HL-60/S4 treated with phorbol 12-myristate 13-acetate at 8.2 ng/mL for 4 days and 3 days (cell line): Measurements from ENCODE around the gene SOCS4.
"Not testable (repeated sequence)": the region's sequence is repeated elsewhere in the genome, so short reads cannot be mapped to it uniquely, and the experiment has no call there.

Source experiments
- in situ Hi-C: fragments of 300-500 bp; cut with MboI; formaldehyde crosslinking; loops from 2 replicates; pipeline ENCODE4 v1.15.0; 2022; ENCODE audit warnings: low sequenced_read_pairs

Gene SOCS4

GRCh38 chr14:55051423-55052268 lies 24.6 kb downstream of the SOCS4 start, which contains the start of gene MAPK1IP1L:
Gene MAPK1IP1L (plus strand): TSS chr14:55051647. CDS start chr14:55061684, 10,037 bp downstream.
- in situ Hi-C loops, result no loop called here

DNA sequence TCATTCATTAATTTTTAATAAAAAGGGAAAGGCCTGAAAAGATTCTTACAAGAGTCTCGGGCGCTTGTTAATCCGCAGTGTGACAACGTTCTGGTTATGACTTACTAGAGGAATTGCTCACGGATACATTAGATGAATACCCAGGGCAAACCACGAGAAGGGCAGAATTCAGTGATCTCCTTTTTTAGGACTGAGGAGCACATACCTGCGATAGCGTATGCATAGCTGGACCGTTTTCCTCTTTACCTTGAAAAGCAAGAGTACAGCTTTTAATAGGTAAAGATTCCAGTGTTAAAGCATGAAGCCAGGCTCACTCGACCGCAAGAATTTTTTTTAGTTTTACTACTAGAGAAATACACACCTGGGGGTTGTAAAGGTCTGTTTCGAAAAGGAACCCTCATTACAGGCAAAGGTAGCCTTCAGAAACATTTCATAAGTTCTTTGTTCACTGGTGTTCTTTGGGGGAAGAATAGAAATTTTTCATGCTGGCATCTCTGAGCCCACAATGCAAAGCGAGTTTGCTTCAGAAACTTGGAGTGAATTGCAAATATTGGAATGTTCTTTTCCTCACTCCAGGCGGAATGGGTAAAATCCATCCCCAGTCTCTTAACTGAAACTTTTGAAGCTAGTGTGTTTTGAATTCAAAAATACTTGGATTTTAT lies 25.4 kb downstream of the SOCS4 start:
- in situ Hi-C loops, result no loop called here

DNA sequence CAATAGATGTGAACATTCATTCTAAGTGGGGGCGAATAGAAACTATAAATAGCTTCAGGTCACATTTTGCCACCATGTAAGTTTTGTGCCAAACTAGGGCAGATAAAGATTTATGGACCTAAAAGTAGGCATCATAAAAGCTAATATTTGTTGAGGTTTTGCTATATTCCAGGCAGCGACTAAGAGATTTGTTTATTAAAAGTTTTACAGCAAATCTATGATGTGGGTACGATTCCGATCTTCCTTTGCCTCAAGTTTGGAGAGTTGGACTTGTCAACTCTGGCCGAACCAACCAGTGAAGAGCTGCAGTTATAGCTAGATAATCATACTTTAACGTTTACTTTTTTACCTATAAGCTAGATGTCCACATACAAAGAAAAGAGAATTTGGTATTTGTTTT lies 26.0 kb downstream of the SOCS4 start:
- in situ Hi-C loops, result no loop called here

- in situ Hi-C loops, result no loop called here
These were observed 26.5 kb downstream of the SOCS4 start for GRCh38 chr14:55053500-55053899.

GRCh38 chr14:55054098-55054497 lies 27.1 kb downstream of the SOCS4 start:
- in situ Hi-C loops, result no loop called here

DNA sequence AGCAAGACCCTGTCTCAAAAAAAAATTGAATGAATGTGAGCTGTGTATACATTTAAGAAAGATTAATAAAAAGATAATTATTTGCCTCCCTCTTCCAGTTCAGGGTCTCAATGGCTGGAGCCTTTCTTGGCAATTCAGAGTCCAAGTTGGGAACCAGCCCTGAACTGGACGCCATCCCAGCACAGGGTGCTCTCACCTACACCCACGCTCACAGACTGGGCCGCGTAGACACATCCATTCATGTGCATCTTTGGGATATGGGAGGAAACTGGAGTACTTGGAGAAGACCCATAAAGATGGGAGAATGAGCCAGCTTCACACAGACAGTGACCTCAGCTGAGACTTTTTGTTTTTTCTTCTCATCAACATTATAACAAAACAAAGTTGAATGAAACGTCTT lies 30.9 kb downstream of the SOCS4 start:
- in situ Hi-C loops, result no loop called here

DNA sequence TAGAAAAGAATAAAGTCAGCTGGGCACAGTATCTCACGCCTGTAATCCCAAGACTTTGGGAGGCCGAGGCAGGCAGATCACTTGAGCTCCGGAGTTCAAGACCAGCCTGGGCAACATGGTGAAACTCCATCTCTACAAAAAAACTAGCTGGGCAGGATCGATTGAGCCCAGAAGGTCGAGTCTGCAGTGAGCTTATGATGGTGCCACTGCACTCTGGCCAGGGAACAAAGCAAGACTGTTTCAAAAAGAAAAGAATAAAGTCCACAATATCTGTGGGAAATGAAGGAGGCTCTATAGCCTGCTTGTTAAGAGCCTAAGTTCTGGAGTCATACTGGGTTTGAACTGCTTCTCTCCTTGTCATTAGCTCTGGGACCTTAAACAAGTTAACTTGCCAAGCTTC lies 32.3 kb downstream of the SOCS4 start:
- in situ Hi-C loops, result no loop called here

DNA sequence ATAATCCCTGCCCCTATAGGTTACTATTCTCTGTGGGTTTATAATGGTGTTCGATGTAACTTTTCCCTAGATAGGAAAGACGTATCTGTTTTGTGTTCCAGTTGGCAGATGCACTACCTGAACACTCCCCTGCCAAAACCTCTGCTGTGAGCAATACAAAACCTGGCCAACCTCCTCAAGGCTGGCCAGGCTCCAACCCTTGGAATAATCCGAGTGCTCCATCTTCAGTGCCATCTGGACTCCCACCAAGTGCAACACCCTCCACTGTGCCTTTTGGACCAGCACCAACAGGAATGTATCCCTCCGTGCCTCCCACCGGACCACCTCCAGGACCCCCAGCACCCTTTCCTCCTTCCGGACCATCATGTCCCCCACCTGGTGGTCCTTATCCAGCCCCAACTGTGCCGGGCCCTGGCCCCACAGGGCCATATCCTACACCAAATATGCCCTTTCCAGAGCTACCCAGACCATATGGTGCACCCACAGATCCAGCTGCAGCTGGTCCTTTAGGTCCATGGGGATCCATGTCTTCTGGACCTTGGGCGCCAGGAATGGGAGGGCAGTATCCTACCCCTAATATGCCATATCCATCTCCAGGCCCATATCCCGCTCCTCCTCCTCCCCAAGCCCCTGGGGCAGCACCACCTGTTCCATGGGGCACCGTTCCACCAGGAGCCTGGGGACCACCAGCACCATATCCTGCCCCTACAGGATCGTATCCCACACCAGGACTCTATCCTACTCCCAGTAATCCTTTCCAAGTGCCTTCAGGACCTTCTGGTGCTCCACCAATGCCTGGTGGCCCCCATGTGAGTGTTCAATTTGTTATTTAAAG lies 35.7 kb downstream of the SOCS4 start:
- in situ Hi-C loops, result no loop called here

- in situ Hi-C loops, result not testable (repeated sequence)
These were observed 37.9 kb downstream of the SOCS4 start for GRCh38 chr14:55064896-55065295.

DNA sequence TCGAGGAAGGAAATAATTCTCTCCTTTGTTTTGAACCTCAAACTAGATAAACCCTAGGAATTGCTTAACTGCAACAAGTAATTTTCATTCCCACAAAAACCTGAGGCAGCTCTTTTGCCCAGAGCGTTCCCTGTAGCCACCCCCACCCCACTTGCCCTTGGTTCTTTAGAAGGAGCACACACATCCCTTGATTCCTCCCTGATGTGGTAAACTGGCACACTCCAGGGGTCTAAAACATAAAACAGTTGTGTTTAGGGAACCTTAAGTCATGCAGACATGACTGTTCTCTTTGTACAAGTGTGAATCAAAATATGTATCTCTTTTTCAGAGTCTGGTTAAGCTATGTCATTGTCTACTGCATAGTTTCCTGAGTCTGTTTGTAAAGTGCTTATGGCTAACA lies 38.4 kb downstream of the SOCS4 start:
- in situ Hi-C loops, result no loop called here

DNA sequence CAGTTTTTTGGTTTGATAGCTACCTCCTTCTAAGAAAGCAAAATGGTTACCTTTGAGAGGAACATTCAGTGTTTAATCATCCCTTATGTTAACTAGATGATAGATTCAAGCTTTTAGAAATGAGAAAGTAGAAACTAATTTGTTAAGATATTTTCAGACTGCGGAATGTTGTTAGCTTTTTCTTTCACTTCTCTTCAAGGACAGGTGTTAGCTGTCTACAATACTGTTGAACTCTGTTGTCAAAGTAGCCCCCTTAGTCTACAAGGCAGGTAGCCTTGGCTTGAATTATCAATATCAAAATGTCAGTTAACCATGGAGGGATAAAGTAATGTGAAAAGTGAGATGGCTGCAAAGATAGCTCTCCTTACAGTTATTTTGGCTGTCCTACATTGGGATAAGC lies 39.2 kb downstream of the SOCS4 start:
- in situ Hi-C loops, result no loop called here

- in situ Hi-C loops, result no loop called here
These were observed 44.0 kb downstream of the SOCS4 start for GRCh38 chr14:55070981-55071411.

GRCh38 chr14:55071870-55072640 lies 45.0 kb downstream of the SOCS4 start:
- in situ Hi-C loops, result no loop called here

GRCh38 chr14:55073856-55074255 lies 46.8 kb downstream of the SOCS4 start:
- in situ Hi-C loops, result no loop called here

DNA sequence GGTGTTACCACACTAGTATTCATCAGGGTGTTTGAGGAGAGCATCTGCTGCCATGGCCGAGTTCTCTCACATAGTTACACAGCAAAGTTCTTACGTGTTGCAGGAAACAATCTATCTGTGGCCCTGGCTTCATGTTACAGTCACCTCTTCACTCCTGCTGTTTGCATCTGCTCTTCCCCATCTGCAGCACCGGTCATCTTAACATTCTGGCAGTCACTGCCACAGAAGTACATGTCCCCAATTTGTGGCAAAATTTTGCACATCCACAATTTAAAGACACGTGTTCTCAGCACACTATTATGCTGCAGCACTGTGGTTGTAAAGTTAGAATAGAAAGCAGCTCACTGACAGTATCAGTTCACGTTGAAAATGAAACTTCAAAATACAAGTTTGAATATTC lies 47.6 kb downstream of the SOCS4 start:
- in situ Hi-C loops, result no loop called here

DNA sequence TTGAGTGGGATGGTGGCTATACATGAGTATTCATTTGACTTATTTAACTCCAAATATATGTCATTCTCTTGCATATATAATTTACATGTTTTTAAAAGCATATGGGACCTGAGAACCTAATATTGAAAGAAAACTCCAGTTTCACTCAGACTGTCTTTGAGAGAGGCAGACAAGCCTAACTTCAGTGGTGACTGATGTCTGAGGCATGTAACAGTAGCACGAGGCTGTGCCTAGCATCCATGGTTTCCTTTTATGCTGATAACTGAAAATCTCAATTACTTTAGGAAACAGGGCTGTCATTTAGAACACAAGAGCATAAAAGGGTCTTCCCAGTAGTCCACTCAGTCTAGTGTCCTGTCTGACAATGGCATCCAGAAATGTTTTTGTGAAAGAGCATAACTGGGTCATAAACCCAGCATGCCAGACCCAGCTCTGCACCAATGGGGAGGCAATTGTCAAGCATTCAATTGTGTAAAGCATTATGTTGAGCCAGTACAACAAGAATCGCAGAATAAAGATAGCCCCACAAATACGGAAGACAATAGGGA lies 48.7 kb downstream of the SOCS4 start:
- in situ Hi-C loops, result no loop called here

DNA sequence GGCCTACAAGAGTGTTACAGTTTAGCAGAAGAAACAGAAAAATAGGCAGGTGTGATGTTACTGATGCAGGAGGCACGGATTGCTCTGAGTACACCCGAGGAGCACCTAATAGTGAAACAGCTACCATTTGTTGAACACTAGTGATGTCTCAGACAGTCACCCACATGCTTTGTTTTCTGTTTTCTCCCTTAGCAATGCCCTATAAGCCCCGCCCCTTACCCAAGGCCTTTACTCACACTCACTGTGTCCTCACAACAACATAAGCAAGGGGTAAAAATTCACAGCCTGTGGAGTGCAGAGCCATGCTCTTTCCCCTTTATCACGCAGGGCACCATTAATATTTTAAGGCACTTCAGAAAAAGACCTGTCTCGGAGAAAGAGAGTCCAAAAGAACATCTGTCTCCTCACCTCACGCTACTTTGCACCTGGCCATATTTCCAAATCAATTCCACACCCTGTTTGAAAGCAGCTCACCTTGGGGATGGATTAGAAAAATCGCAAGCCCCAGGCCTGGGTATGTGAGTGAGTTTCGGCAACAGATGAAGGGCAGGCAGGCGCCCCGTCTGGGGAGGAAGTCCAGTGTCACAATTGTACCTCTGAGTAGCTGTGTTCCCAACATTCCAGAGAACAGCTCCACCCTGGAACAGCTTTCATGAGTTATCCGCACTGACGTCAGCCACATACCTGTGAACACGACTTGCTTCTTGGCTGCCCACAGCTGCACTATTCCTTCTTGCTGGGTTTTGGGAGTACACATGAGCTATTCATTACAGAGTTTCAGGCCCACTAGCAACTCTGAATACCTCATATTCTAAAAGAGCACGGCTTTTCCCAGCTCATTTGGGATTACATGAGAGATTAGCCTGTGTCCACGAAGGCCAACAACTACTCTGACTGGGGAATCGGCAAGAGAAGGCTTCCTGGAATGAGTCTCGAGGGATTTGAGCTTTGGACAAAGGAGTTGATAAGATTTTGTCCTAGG lies 50.4 kb downstream of the SOCS4 start:
- in situ Hi-C loops, result no loop called here

DNA sequence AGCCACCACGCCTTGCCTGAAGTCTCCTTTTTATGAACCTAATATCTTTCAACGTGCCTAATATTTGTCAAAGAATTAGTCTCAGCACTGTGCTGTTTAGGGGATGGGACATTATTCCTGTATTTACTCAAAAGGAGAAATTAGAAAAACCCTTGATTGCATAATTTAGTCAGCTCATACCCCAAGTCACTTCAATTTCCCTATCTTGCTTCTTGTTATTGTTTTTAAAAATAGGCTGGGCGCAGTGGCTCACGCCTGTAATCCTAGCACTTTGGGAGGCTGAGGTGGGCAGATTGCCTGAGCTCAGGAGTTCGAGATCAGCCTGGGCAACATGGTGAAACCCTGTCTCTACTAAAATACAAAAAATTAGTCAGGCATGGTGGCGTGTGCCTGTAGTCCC lies 52.9 kb downstream of the SOCS4 start:
- in situ Hi-C loops, result not testable (repeated sequence)

DNA sequence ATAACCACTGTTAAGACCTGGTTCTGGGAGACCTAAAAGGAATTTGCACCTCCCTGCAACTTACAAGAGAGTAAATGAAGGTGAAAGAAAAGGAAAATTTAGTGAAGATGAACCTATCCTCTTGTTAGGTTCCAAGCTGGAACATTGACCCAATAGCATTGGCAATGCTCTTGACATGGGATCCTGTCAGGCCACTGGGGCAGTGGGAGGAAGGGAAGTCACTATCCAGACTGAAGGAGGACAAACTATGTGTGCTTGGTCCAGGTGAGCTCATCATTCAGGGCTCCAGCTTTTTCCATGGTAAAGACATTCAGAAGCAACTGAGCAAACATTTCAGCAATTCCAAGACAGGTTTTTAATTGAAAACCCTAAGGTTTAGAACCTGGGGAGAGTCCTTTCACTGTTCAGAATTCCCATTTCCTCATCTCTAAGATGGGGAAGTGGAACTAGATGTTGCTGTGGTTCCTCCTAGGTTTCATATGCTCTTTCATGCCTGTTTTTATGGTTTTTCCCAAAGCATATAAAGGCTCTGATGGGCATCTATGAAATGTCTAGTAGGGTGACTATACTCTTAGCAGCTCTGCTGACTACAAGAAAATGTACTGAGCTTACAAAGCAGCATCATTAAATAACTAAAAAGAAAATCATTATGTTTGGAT lies 57.5 kb downstream of the SOCS4 start:
- in situ Hi-C loops, result no loop called here
